Measurements from ENCODE around the gene RANBP10. TPM values are rescaled to one million over a fixed set of nuclear protein-coding genes. Genes with fewer than 3 reads are reported as not detected.

The RANBP10 gene
- total RNA-seq, 1 donor from 2014 or later: 8.7 TPM

DNA sequence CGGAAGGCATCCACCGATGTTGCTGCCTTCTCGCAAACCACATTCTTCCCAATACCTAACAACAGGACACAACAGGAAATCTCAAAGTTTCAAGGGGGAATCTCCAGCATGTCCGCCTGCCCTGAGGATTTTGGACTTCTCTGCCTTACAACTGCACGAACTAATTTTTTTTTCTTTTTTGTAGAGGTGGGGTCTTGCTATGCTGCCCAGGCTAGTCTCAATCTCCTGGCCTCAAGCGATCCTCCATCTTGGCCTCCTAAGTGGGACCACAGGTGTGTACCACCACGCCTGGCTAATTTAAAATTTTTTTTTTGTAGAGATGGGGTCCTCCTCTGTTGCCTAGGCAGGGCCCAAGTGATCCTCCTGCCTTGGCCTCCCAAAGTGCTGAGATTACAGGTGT is 130.4 kb downstream of the RANBP10 start:
- DNase-seq: no peak

DNA sequence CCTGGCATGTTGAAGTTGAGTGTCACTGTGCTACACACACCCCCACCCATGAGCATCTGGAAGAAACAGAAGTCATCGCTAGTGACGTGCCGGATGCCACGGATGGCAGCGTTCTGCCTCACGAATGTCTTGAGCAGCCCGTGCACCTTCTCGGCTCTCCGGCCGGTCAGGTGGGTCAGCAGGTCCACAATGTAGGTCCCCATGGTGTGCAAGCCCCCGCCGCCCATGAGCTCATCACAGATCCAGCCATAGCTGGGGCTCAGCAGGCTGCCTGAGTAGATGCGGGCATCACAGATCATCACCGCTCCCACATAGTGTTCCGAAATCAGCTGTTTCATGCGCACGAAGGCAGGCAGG is 130.8 kb downstream of the RANBP10 start:
- no peak for DNase-seq

DNA sequence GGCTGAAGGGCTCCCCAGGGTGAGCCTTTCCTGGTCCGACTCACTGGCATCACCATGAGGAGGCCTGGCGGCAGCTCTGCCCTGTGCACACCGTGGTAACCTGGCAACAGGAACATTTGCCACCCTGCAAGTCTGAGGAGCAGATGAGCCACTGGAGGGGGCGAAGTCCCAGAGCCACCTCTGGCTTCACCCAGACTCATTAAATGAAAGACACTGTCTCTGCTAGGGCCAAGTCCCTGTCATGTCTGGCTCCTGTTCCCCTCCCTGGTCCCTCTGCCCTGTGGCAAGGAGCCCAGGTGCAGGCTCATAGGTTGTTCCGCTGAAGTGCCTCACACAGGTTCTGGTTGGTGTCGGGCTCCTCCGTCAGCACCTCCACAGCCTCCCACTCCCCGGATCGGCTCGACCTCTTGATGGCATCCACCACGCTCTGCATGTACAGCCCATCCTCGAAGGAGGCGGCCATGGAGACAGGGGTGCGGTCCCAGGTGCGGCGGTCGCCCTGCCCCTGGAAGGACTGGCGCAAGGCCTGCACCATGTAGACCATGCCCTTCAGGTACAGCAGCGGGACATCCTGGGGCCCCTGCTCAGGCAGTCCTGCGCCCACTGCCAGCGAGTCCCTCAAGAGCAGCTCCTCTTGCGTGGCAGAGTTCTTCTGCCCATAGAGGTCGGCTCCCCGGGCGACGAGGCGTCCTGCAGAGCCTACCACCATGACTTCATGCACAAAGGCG is 131.3 kb downstream of the RANBP10 start:
- DNase-seq: no peak

DNA sequence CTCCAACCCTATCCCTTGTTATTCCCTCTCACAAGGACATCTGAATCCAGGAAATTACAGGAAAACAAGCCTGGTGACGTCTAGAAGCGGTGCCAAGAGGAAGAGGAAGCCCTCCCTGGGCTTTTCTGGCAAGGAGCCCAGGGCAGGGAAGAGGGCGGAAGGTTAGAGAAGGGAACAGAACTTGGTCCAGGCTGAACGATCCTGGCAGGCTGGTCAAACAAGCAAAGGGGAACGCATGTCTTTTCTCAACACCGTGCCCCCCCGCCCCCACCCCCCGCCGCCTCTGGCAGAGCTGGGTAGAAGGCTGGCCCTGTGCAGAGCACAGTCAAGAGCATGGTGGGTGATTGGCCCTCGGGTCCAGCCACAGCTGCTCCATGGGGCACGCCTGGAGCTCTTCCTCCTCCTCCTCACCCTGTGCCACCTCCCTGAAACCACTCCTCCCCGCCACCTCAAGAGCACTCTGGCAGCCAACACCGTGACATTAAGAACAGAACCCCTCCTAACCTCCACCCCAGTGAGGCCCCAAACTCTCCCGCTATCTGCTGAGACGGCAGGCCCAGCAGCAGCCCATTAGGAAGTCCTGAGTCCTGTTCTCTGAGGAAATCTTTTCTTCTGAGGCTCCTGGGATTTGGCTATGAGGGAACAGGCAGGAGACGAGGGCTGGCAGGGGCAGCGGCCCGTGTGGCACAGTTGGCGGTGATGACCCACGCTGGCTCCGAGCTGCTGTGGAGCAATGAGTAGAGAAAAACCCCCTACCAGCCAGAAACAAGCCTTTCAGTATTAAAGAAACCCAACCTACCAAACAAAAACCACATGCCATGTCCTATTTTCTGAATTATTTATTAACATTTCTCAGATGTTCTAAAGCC is 132.4 kb downstream of the RANBP10 start:
- peak; percentile 51 for DNase-seq

Small RNA genes within 50 kb of the gene (small RNA-seq; reads per million reads assigned to genes)
- not detected for gene AC040162.2 (ENCODE audit: low replicate concordance)

Other genes with a start within 250 kb of the RANBP10 start
- 36.4 TPM for gene CTCF, start 244.0 kb downstream of the RANBP10 start, total RNA-seq
- 0.39 TPM for gene CARMIL2, start 161.4 kb downstream of the RANBP10 start, total RNA-seq
- 6.6 TPM for gene ACD, start 146.3 kb downstream of the RANBP10 start, total RNA-seq
- gene PARD6A, start 145.6 kb downstream of the RANBP10 start, total RNA-seq: 0.69 TPM
- gene ENKD1, start 139.8 kb downstream of the RANBP10 start, total RNA-seq: 9.1 TPM
- gene C16orf86, start 139.7 kb downstream of the RANBP10 start, total RNA-seq: 1.8 TPM
- 14.1 TPM for gene GFOD2, start 87.2 kb downstream of the RANBP10 start, total RNA-seq
- gene TSNAXIP1, start 329 bp upstream of the RANBP10 start, total RNA-seq: 0.59 TPM
- 21.7 TPM for gene THAP11, start 35.8 kb upstream of the RANBP10 start, total RNA-seq
- 56.5 TPM for gene NUTF2, start 40.4 kb upstream of the RANBP10 start, total RNA-seq
- gene CENPT, start 41.1 kb upstream of the RANBP10 start, total RNA-seq: 49.6 TPM
- gene EDC4, start 66.5 kb upstream of the RANBP10 start, total RNA-seq: 36.7 TPM
- gene NRN1L, start 78.3 kb upstream of the RANBP10 start, total RNA-seq: not detected
- 8.3 TPM for gene PSKH1, start 86.7 kb upstream of the RANBP10 start, total RNA-seq
- gene CTRL, start 125.3 kb upstream of the RANBP10 start, total RNA-seq: 0.49 TPM
- gene PSMB10, start 130.3 kb upstream of the RANBP10 start, total RNA-seq: 16.4 TPM
- 7.6 TPM for gene LCAT, start 137.6 kb upstream of the RANBP10 start, total RNA-seq
- 38.1 TPM for gene SLC12A4, start 162.1 kb upstream of the RANBP10 start, total RNA-seq
- not detected for gene DPEP3, start 173.9 kb upstream of the RANBP10 start, total RNA-seq
- gene DPEP2, start 192.9 kb upstream of the RANBP10 start, total RNA-seq: 1.8 TPM
- not detected for gene DPEP2NB, start 209.4 kb upstream of the RANBP10 start, total RNA-seq
- gene DDX28, start 216.7 kb upstream of the RANBP10 start, total RNA-seq: 6.1 TPM
- 11.0 TPM for gene DUS2, start 216.7 kb upstream of the RANBP10 start, total RNA-seq